NB4 (cell line): Measurements from ENCODE around the gene MBLAC1.

ENCODE experiments used
- DNase-seq: peaks from one replicate; pipeline ENCODE4 v3.0.0; 2010; ENCODE audit warnings: low read depth
- H3K4me3 ChIP-seq: one replicate; pipeline ENCODE4 v1.5.1; 2011; ENCODE audit warnings: mild to moderate bottlenecking, low read depth, low read length, moderate library complexity
- CTCF ChIP-seq: IDR thresholded peaks from one replicate; pipeline ENCODE4 v1.5.1; 2012; ENCODE audit warnings: low read depth, low read length
- MAX ChIP-seq: IDR thresholded peaks from 2 replicates; pipeline ENCODE4 v1.6.1; 2011; ENCODE audit warnings: low read depth, low read length
- MYC ChIP-seq: IDR thresholded peaks from 2 replicates; pipeline ENCODE4 v1.6.1; 2011; ENCODE audit warnings: low read depth, low read length
- POLR2A ChIP-seq: IDR thresholded peaks from 2 replicates; pipeline ENCODE4 v1.6.1; 2011; ENCODE audit warnings: mild to moderate bottlenecking; ENCODE audit not compliant: insufficient read length; ENCODE audit errors: extremely low read depth

MBLAC1 gene

GRCh38 chr7:100085515-100085914 is 41.3 kb upstream of the MBLAC1 start:
- TF ChIP-seq CTCF: no peak
- TF ChIP-seq MYC: peak; percentile 43; the same call in 1 of the 2 replicates
- no peak overlapping the region for H3K4me3 ChIP-seq
- DNase-seq: peak; percentile 58

GRCh38 chr7:100087055-100087750 is 39.6 kb upstream of the MBLAC1 start:
- no peak for DNase-seq
- H3K4me3 ChIP-seq: no peak overlapping the region
- TF ChIP-seq MAX: no peak
- no peak for TF ChIP-seq CTCF
- no peak for TF ChIP-seq MYC
- TF ChIP-seq POLR2A: no peak

GRCh38 chr7:100088095-100088620 is 38.6 kb upstream of the MBLAC1 start:
- no peak for DNase-seq
- peak overlapping the region; percentile 66 for H3K4me3 ChIP-seq
- TF ChIP-seq MAX (no peak), MYC (no peak), POLR2A (no peak), CTCF (no peak)

GRCh38 chr7:100088621-100089457 is 37.9 kb upstream of the MBLAC1 start, which contains the start of gene COPS6:
Gene COPS6, plus strand, starts transcription at chr7:100088969. Its CDS starts 22 bp downstream, at chr7:100088991.
- peak within 1 kb of the TSS; percentile 94 for H3K4me3 ChIP-seq
- TF ChIP-seq POLR2A (peak; percentile 98), MAX (peak; percentile 92), CTCF (no peak), MYC (peak; percentile 94)
- DNase-seq: peak; percentile 92

GRCh38 chr7:100089458-100090196 is 37.1 kb upstream of the MBLAC1 start:
- TF ChIP-seq POLR2A: no peak
- TF ChIP-seq MAX: no peak
- TF ChIP-seq MYC: no peak
- TF ChIP-seq CTCF: no peak
- peak overlapping the region; percentile 94 for H3K4me3 ChIP-seq
- DNase-seq: no peak
